ENCODE measurements around the gene LNP1. TPM values are rescaled to one million over a fixed set of nuclear protein-coding genes. Genes with fewer than 3 reads are reported as not detected.
"Not testable (repeated sequence)": the region's sequence is repeated elsewhere in the genome, so short reads cannot be mapped to it uniquely, and the experiment has no call there.

The LNP1 gene
- total RNA-seq, 1 donor from 2014 or later = 2.4 TPM

GRCh38 chr3:100429187-100429716 lies 27.9 kb downstream of the LNP1 start:
- no peak for DNase-seq (ENCODE audit: low spot score)

DNA sequence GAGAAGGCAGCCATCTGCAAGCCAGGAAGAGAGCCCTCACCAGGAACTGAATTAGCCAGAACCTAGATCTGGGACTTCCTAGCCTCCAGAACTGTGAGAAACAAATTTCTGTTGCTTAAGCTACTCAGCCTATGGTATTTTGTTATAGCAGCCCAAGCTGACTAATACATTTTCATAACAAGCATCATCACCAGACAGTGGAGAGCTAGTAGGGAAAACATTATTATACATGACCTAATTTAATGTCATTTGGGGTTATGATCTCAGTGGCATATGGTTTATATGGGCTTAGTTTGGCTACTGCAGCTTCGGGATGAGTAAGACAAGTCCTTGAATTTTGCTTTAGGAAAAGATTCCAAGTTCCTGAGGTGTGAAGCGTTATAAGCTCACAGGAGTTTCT lies 35.6 kb downstream of the LNP1 start:
- DNase-seq (ENCODE audit: low spot score) = no peak

- DNase-seq (ENCODE audit: low spot score) = no peak
Observed at GRCh38 chr3:100437721-100438622, 36.6 kb downstream of the LNP1 start.

DNA sequence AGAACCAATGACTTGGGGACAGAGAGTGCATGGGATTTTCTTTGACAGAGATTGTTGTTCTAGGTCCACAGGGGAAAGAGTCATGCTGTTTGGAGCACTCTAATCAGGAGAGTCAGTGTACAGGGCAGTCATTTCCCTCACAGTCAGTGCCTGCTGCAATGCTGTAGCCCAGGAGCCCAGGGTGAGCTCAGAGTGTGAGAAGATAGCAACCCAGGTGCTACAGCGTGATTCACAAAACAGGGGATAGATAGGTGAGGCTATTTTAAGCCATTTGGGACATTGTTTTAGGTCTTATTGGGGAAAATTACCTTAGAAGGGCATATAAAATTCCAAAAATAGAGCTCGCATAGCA lies 37.3 kb downstream of the LNP1 start:
- no peak for DNase-seq (ENCODE audit: low spot score)

GRCh38 chr3:100440895-100441294 lies 39.6 kb downstream of the LNP1 start:
- DNase-seq (ENCODE audit: low spot score) = no peak

DNA sequence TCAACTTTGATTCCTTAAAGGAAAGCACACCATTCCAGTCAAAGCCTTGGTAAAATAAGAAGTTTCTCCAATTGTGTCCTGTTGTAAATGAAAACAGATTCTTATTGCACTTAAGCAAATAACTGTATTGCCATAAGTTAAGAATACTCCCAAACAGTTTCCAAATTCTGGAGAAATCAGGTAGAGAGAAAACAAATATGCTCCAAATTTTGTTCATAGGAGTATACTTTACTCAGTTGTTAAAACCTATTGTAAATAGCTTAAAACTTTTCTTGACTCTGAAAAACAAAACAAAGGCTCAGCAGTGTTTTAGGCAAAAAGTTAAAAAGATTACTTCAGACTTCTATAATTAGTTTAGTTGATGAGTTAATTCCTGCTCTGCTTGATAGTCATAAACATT lies 42.4 kb downstream of the LNP1 start:
- no peak for DNase-seq (ENCODE audit: low spot score)

GRCh38 chr3:100447067-100447466 lies 45.7 kb downstream of the LNP1 start:
- DNase-seq (ENCODE audit: low spot score) = not testable (repeated sequence)

- DNase-seq (ENCODE audit: low spot score) = no peak
Observed at GRCh38 chr3:100448079-100448478, 46.7 kb downstream of the LNP1 start.

- DNase-seq (ENCODE audit: low spot score) = no peak
Observed at GRCh38 chr3:100449214-100449613, 47.9 kb downstream of the LNP1 start.

DNA sequence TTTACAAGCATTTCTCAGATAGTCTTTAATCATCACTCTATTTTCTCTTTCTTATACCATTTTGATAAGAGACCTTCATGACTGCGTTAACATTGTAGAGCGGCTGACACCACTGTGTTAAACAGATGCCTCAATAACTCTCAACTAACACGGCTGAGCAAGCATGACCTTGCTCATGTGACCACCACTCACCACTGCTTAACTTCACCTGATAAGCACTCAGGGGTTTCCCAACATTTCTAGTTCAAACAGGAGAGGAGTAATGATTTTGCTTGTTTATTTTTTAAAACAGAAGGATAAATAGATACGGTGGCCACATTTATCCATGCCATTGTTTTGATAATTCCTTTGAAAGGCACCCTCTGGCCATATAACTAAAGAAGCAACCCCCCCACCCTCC lies 53.3 kb downstream of the LNP1 start:
- no peak for DNase-seq (ENCODE audit: low spot score)

DNA sequence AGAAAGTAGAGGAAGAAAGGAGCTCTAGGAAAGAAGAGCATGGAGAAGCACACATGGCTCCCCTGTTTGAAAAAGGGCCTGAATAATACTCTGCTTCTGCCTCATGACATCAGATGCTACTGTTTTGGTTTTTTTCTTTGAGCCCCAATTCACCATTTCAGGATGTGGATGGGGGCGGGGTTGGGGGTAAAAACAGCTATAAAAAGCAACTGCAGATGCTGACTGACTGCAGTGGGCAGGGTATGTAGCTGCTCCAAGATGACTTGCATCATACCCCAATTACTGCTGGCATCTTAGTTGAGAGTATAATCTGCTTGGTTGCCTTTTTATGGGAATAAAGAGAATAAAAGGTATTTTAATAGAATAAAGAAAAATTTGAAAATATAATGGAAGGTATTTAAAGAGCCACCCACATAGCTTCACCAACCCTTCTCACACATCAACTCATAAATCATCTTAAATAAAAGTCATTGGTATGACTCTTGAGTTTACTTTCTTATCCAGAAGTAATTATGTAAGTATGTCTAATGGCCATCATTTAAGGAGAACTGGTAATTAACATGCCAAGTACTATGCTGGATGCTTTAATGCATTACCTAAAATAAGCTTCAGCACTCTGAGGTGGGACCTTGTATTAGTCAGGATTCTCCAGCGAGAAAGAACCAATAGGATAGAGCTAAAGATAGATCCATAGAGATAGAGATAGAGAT lies 54.7 kb downstream of the LNP1 start:
- DNase-seq (ENCODE audit: low spot score) = no peak

GRCh38 chr3:100456745-100457144 lies 55.4 kb downstream of the LNP1 start:
- no peak for DNase-seq (ENCODE audit: low spot score)

DNA sequence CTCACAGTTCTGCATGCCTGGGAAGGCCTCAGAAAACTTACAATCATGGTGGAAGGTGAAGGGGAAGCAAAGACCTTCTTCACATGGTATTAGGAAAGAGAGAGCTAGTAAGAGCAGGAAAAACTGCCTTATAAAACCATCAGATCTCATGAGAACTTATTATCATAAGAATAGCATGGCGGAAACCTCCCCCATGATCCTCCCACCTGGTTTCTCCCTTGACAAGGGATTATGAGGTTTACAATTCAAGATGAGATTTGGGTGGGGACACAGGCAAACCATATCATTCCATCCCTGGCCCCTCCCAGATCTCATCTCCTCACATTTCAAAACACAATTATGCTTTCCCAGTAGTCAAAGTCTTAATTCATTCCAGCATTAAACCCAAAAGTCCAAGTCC lies 56.5 kb downstream of the LNP1 start:
- no peak for DNase-seq (ENCODE audit: low spot score)

- DNase-seq (ENCODE audit: low spot score) = no peak
Observed at GRCh38 chr3:100458814-100459213, 57.5 kb downstream of the LNP1 start.

GRCh38 chr3:100463002-100463401 lies 61.7 kb downstream of the LNP1 start:
- peak; percentile 33 for DNase-seq (ENCODE audit: low spot score)

DNA sequence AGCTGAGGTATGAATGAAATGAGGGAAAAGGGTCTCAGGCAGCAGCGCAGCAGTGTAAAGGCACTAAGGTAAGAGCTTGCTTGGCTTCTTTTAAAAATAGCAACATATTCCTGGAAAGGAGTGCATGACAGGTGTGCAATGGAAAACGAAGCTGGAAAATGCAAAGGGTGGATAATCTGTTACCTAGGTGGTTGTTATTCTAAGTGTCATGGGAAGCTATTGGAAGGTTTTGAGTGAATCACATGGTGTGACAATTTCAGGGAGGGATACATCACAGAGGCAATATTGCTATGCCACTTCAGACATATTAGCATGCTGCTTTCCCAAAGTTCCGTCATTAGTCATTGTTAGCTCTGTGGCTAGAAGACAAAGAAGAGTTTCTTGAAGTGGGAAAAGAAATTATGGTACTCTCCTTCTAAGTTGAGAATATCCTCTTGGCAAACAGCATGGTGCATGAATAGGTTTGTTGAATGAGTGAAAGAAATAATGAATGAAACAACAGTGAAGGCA lies 62.4 kb downstream of the LNP1 start:
- no peak for DNase-seq (ENCODE audit: low spot score)

DNA sequence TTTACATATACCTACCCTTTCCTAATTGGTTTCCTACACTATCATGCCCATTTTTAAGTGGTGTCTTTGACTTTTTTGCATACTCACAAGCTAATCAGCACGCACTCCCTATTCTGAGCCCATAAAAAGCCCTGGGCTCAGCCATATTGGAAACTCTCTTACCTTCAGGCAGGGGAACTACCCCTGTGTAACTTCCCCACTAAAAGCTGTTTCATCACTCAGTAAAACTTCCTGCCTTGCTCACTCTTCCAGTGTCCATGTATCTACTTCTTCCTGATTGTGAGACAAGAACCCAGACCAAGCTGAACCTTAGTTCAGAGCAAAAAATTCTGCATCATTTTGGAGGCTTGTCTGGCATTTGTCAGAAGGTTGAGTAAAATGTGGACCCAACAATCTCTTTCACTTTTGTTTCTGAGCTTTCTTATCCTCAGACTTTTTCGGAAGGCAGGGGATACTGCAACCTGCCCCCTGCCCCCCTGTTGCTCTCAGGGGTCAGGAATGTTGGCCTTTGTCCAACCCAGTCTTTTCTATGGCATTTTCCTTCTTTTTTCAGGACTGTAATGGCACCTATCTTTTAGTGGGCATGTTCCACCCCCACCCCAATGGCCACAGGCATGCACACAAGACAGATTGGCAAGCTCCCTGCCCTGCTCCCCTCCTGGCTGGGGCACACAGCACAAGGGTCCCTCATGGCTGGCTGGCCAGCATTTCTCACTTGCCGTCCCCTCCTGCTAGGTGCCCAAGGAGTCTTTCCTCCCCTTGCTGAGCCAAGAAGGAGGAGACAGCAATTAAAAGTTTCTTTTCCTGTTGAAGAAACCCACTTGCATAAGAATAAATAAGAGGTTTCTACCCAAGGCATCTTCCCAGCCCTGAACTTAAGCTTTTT lies 64.8 kb downstream of the LNP1 start:
- DNase-seq (ENCODE audit: low spot score) = no peak

GRCh38 chr3:100467133-100467532 lies 65.8 kb downstream of the LNP1 start:
- no peak for DNase-seq (ENCODE audit: low spot score)

DNA sequence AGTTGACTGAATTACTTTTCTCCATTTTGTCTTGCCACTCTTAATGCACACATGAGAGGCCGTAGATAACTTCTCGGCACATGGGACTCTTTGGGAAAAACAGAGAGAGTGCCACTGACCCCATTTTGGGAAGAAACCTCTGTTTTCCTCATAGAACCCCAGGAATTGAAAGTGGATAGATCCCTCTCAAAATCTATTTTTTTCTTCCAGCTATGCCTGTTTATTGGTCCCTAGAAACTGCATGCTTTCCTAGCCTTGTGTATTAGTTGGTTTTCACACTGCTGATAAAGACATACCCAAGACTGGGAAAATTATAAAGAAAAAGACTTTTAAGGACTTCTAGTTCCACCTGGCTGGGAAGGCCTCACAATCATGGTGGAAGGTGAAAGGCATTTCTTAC lies 67.3 kb downstream of the LNP1 start:
- no peak for DNase-seq (ENCODE audit: low spot score)

- DNase-seq (ENCODE audit: low spot score) = no peak
Observed at GRCh38 chr3:100470951-100471350, 69.6 kb downstream of the LNP1 start.

GRCh38 chr3:100471444-100471843 lies 70.1 kb downstream of the LNP1 start:
- DNase-seq (ENCODE audit: low spot score) = no peak

All from mucosa of gallbladder (tissue), 1 donor.